PFSK-1 (cell line): ENCODE data around the gene TBL1Y.

ENCODE experiments used
- FOXP2 ChIP-seq: optimal IDR thresholded peaks from 2 replicates; pipeline ENCODE3; 2011; ENCODE audit warnings: borderline replicate concordance, control low read depth, inconsistent platforms; ENCODE audit not compliant: insufficient read depth; ENCODE audit errors: extremely low read length, extremely low read depth
- POLR2AphosphoS5 ChIP-seq: IDR thresholded peaks from 2 replicates; pipeline ENCODE4 v1.6.1; 2012; ENCODE audit warnings: low read depth, mild to moderate bottlenecking, control low read depth, low read length, moderate library complexity
- SIN3A ChIP-seq: IDR thresholded peaks from 2 replicates; pipeline ENCODE4 v1.6.1; 2012; ENCODE audit warnings: mild to moderate bottlenecking, low read length, moderate library complexity, borderline replicate concordance; ENCODE audit not compliant: insufficient read depth
- TAF1 ChIP-seq: IDR thresholded peaks from 2 replicates; pipeline ENCODE4 v1.6.1; 2012; ENCODE audit warnings: low read length, control low read depth, borderline replicate concordance; ENCODE audit not compliant: insufficient read depth
- TF ChIP-seq, protein P1 (sequence below), 2 experiments: IDR thresholded peaks; 2 replicates each; pipeline versions ENCODE4 v1.6.1 to v1.8.0; 2011 to 2012; ENCODE audit warnings: low read depth in 2 of 2, low read length in 2 of 2, control low read depth in 1 of 2, inconsistent platforms in 1 of 2, mild to moderate bottlenecking in 1 of 2, moderate library complexity in 1 of 2; ENCODE audit not compliant: insufficient read depth in 1 of 2

TBL1Y gene

DNA sequence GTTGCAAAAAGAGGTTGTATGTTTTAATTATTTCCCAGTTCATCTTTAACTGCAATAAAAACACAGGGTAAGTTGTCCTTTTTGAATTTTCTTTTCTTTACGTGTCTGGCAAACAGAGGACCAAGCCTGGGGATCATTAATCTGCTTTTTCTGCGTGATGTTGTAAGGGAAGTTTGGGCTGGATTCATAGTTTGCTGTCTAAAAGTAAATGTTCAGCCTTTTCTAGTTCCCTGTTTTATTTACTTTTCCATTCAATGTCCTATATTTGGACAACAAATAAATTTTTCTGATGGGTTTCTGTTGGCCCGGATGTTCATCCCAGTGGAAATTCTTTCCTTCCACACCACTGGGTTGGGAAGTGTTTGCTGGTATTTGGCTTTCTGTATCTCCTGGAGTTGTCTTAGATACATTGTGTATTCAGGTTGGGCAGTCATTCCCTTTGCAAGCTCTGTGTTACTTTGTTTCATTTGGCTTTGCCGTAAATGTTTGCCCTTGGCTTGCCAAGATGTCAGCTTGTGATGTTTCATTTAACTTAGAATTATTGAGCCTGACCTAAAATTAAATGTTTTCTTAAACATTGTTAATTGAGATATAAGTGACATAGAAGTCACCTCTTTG is 21.4 kb downstream of the TBL1Y start:
- TF ChIP-seq, protein P1, sequence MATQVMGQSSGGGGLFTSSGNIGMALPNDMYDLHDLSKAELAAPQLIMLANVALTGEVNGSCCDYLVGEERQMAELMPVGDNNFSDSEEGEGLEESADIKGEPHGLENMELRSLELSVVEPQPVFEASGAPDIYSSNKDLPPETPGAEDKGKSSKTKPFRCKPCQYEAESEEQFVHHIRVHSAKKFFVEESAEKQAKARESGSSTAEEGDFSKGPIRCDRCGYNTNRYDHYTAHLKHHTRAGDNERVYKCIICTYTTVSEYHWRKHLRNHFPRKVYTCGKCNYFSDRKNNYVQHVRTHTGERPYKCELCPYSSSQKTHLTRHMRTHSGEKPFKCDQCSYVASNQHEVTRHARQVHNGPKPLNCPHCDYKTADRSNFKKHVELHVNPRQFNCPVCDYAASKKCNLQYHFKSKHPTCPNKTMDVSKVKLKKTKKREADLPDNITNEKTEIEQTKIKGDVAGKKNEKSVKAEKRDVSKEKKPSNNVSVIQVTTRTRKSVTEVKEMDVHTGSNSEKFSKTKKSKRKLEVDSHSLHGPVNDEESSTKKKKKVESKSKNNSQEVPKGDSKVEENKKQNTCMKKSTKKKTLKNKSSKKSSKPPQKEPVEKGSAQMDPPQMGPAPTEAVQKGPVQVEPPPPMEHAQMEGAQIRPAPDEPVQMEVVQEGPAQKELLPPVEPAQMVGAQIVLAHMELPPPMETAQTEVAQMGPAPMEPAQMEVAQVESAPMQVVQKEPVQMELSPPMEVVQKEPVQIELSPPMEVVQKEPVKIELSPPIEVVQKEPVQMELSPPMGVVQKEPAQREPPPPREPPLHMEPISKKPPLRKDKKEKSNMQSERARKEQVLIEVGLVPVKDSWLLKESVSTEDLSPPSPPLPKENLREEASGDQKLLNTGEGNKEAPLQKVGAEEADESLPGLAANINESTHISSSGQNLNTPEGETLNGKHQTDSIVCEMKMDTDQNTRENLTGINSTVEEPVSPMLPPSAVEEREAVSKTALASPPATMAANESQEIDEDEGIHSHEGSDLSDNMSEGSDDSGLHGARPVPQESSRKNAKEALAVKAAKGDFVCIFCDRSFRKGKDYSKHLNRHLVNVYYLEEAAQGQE (IDR thresholded peaks at IDR 0.05; ENCODE audit: insufficient read depth in 1 of 2, low read depth in 2 of 2, low read length in 2 of 2) = no peak
- TF ChIP-seq POLR2AphosphoS5 (no peak), TAF1 (no peak), SIN3A (no peak), FOXP2 (no peak)

GRCh38 chrY:6935497-6935896 is 25.0 kb downstream of the TBL1Y start:
- no peak for TF ChIP-seq SIN3A
- TF ChIP-seq, protein P1 (IDR thresholded peaks at IDR 0.05; ENCODE audit: insufficient read depth in 1 of 2, low read depth in 2 of 2, low read length in 2 of 2) = no peak
- TF ChIP-seq FOXP2 = no peak
- no peak for TF ChIP-seq POLR2AphosphoS5
- no peak for TF ChIP-seq TAF1

GRCh38 chrY:6947695-6948094 is 37.2 kb downstream of the TBL1Y start:
- TF ChIP-seq POLR2AphosphoS5 (no peak), SIN3A (no peak), TAF1 (no peak), FOXP2 (no peak)
- TF ChIP-seq, protein P1 (IDR thresholded peaks at IDR 0.05; ENCODE audit: insufficient read depth in 1 of 2, low read depth in 2 of 2, low read length in 2 of 2) = no peak

GRCh38 chrY:6948378-6948777 is 37.9 kb downstream of the TBL1Y start:
- TF ChIP-seq TAF1 (no peak), SIN3A (no peak), FOXP2 (no peak), POLR2AphosphoS5 (no peak)
- TF ChIP-seq, protein P1 (IDR thresholded peaks at IDR 0.05; ENCODE audit: insufficient read depth in 1 of 2, low read depth in 2 of 2, low read length in 2 of 2) = no peak

- TF ChIP-seq POLR2AphosphoS5 (no peak), TAF1 (no peak), SIN3A (no peak), FOXP2 (no peak)
- TF ChIP-seq, protein P1 (IDR thresholded peaks at IDR 0.05; ENCODE audit: insufficient read depth in 1 of 2, low read depth in 2 of 2, low read length in 2 of 2) = no peak
These were observed 39.5 kb downstream of the TBL1Y start for GRCh38 chrY:6949947-6950346.
